GM13977 (cell line): ENCODE data around the gene DAGLA.

Experiments
- DNase-seq: peaks from one replicate; pipeline ENCODE4 v3.0.0; 2012; ENCODE audit warnings: low spot score
- in situ Hi-C: fragments of 300-500 bp; cut with MboI; formaldehyde crosslinking; loops from one replicate; pipeline ENCODE4 v1.12.0; 2022; ENCODE audit warnings: low sequenced_read_pairs, low pct_unique_long_range_greater_than_20kb, mixed read lengths, inconsistent platforms; ENCODE audit not compliant: unreplicated experiment
- TF ChIP-seq, protein P1 (sequence below): IDR thresholded peaks from 2 replicates; pipeline ENCODE4 v1.5.1; 2012; ENCODE audit warnings: mild to moderate bottlenecking, control low read depth; ENCODE audit not compliant: insufficient read depth; ENCODE audit errors: extremely low read depth, missing control alignments

DAGLA gene, protein sequence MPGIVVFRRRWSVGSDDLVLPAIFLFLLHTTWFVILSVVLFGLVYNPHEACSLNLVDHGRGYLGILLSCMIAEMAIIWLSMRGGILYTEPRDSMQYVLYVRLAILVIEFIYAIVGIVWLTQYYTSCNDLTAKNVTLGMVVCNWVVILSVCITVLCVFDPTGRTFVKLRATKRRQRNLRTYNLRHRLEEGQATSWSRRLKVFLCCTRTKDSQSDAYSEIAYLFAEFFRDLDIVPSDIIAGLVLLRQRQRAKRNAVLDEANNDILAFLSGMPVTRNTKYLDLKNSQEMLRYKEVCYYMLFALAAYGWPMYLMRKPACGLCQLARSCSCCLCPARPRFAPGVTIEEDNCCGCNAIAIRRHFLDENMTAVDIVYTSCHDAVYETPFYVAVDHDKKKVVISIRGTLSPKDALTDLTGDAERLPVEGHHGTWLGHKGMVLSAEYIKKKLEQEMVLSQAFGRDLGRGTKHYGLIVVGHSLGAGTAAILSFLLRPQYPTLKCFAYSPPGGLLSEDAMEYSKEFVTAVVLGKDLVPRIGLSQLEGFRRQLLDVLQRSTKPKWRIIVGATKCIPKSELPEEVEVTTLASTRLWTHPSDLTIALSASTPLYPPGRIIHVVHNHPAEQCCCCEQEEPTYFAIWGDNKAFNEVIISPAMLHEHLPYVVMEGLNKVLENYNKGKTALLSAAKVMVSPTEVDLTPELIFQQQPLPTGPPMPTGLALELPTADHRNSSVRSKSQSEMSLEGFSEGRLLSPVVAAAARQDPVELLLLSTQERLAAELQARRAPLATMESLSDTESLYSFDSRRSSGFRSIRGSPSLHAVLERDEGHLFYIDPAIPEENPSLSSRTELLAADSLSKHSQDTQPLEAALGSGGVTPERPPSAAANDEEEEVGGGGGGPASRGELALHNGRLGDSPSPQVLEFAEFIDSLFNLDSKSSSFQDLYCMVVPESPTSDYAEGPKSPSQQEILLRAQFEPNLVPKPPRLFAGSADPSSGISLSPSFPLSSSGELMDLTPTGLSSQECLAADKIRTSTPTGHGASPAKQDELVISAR

DNA sequence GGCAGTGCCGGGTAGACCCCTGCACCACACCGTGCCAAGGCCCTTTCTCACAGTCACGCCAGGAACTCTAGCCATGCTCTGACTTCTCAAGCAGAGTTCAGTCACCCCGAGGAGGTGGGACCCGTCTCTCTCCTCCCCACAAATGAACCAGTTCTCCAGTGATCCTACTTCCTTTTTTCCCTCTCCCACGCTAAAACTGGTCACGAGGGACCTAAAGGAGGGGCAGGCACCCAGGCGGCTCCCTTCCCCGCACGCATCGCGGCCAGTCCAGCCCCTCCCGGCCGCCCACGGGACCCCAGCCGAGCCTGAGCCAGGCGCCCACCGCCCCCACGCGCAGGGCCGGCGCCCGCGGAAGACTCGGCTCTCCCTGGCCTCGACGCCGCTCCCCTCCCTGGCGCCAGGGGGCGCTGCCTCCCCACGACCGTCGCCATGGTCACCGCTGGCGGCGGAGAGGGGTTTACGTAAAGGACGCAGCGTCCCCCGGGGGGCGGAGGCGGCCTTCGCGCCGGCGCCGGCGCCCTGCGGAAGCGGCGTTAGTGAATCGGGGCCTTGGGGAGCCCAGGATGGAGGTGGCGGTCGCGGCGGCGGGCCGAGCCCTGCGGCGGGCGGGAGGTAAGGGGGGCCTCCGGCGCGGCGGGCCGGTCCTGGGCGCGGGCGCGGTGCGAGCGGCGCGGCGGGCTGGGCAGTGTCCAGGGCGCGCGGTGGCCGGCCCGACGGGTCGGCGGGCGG, at the start of gene DAGLA:
Gene DAGLA (plus strand): TSS at position 499 of the 729 bp plus-strand sequence. CDS start 39,765 bp downstream, outside the sequence.
- TF ChIP-seq, protein P1, sequence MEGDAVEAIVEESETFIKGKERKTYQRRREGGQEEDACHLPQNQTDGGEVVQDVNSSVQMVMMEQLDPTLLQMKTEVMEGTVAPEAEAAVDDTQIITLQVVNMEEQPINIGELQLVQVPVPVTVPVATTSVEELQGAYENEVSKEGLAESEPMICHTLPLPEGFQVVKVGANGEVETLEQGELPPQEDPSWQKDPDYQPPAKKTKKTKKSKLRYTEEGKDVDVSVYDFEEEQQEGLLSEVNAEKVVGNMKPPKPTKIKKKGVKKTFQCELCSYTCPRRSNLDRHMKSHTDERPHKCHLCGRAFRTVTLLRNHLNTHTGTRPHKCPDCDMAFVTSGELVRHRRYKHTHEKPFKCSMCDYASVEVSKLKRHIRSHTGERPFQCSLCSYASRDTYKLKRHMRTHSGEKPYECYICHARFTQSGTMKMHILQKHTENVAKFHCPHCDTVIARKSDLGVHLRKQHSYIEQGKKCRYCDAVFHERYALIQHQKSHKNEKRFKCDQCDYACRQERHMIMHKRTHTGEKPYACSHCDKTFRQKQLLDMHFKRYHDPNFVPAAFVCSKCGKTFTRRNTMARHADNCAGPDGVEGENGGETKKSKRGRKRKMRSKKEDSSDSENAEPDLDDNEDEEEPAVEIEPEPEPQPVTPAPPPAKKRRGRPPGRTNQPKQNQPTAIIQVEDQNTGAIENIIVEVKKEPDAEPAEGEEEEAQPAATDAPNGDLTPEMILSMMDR: peak; percentile 97
- DNase-seq: peak; percentile 96
- in situ Hi-C loops: no loop called here

DNA sequence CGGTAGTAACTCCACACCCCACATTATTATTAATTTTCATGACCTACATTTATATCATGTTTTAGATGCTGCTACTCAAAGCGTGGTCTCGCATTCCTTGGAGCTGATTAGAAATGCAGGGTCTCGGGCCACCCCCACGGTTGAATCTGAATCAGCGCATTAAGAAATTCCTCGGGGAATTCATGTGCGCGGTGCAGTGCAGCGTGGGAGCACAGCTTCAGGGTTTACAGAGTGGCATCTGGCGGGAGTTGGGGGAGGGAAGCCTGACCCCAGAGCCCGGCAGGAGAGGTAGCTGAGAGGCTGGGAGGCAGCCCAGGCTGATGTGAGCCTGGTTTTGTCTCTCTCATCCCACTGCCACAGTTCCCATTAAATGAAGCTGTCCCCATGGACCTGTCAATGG, 48.1 kb upstream of the DAGLA start:
- TF ChIP-seq, protein P1: no peak
- DNase-seq: no peak
- in situ Hi-C loops: no loop called here

DNA sequence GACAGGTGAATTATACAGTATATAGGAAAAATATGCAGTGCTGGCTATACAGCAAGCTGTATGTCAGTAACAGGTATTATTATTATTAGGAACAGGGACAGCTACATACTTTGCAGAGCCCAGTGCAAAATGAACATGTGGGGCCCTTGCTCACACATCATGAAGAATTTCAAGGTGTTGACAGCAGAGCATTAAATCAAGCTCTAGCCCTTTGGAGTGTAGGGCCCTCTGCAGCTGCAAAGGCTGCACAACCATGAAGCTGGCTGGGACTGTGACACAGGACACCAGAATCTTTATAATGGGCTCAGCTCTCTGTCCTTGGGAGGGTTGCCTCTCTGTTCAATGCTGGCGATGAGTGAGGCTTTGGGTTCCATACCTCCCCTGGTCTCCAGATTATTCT, 44.9 kb upstream of the DAGLA start:
- no peak for DNase-seq
- in situ Hi-C loops: no loop called here
- TF ChIP-seq, protein P1: no peak

DNA sequence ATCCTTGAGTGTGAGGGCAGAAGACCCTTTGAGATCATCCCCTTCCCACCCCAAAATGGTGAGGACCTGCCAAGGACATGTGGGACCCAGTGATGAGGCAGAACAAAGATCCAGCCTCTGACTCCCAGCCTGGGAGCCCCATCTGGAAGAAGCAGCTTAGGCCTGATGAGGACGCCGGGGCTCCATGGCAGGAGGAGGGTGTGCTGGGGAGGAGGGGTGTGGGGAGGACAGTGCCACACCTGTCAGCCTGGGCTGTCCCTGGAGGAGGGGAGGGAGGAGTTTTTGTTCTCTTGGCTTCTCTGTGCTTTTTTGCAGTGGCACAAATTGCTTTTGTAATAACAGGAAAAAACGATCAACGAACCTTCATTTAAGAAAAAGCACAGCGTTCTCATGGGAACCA, 44.4 kb upstream of the DAGLA start:
- in situ Hi-C loops: no loop called here
- TF ChIP-seq, protein P1: no peak
- no peak for DNase-seq

DNA sequence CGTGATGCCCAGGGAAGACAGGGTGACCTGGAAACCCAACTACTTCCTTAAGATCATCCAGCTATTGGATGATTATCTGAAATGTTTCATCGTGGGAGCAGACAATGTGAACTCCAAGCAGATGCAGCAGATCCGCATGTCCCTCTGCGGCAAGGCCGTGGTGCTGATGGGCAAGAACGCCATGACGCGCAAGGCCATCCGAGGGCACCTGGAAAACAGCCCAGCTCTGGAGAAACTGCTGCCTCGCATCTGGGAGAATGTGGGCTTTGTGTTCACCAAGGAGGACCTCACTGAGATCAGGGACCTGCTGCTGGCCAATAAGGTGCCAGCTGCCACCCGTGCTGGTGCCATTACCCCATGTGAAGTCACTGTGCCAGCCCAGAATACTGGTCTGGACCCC, 43.5 kb upstream of the DAGLA start:
- in situ Hi-C loops: no loop called here
- TF ChIP-seq, protein P1: no peak
- DNase-seq: no peak

DNA sequence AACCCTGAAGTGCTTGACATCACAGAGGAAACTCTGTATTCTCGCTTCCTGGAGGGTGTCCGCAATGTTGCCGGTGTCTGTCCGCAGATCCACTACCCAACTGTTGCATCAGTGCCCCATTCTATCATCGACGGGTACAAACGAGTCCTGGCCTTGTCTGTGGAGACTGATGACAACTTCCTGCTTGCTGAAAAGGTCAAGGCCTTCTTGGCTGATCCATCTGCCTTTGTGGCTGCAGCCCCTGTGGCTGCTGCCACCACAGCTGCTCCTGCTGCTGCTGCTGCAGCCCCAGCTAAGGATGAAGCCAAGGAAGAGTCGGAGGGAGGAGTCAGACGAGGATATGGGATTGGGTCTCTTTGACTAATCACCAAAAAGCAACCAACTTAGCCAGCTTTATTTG, 42.9 kb upstream of the DAGLA start:
- in situ Hi-C loops: no loop called here
- no peak for DNase-seq
- TF ChIP-seq, protein P1: no peak
